Body of pancreas (tissue), 4 donors: ENCODE measurements around the gene SENP7.

Source experiments
- CTCF ChIP-seq, 7 experiments: fragments of 450-650 bp in 4 of 7; fragments of 200-600 bp in 3 of 7; sonication (generic) in 3 of 7; IDR thresholded peaks; one replicate each; pipeline ENCODE4 v1.5.1; 2016 to 2019; ENCODE audit warnings: antibody characterized with exemption in 7 of 7
- POLR2A ChIP-seq, 3 donors: fragments of 450-650 bp; IDR thresholded peaks; one replicate each; pipeline ENCODE4 v1.6.1; 2016; ENCODE audit warnings: antibody characterized with exemption in 3 of 3, mild to moderate bottlenecking in 2 of 3

GRCh38 chr3:101453961-101454360 lies 59.1 kb downstream of the SENP7 start:
- TF ChIP-seq POLR2A (IDR thresholded peaks at IDR 0.05) (no peak), CTCF (IDR thresholded peaks at IDR 0.05) (no peak)
